ENCODE measurements around the gene MAPK1IP1L.
"Not testable (repeated sequence)": the region's sequence is repeated elsewhere in the genome, so short reads cannot be mapped to it uniquely, and the experiment has no call there.

MAPK1IP1L gene

GRCh38 chr14:55051423-55052268 is at the start of gene MAPK1IP1L:
Gene MAPK1IP1L, plus strand, starts transcription at chr14:55051647. Its CDS starts 10,037 bp downstream, at chr14:55061684.
- peak; percentile 82 for DNase-seq (ENCODE audit: low read depth)

GRCh38 chr14:55005071-55005470 is 46.4 kb upstream of the MAPK1IP1L start:
- DNase-seq (ENCODE audit: low read depth) = no peak

- no peak for DNase-seq (ENCODE audit: low read depth)
These were observed 36.4 kb upstream of the MAPK1IP1L start for GRCh38 chr14:55015006-55015405.

GRCh38 chr14:55019968-55020554 is 31.4 kb upstream of the MAPK1IP1L start:
- no peak for DNase-seq (ENCODE audit: low read depth)

- not testable (repeated sequence) for DNase-seq (ENCODE audit: low read depth)
These were observed 27.1 kb upstream of the MAPK1IP1L start for GRCh38 chr14:55024365-55024764.

GRCh38 chr14:55025948-55026347 is 25.5 kb upstream of the MAPK1IP1L start:
- DNase-seq (ENCODE audit: low read depth) = no peak

- DNase-seq (ENCODE audit: low read depth) = no peak
These were observed 25.0 kb upstream of the MAPK1IP1L start for GRCh38 chr14:55026441-55026792.

GRCh38 chr14:55026793-55027561 is 24.5 kb upstream of the MAPK1IP1L start, which contains the start of the genes SOCS4 and WDHD1:
Gene SOCS4, plus strand, starts transcription at chr14:55027236. Its CDS starts 15,806 bp downstream, at chr14:55043042.
Gene WDHD1, minus strand, starts transcription at chr14:55027099. Its CDS starts 312 bp downstream, at chr14:55026787.
- DNase-seq (ENCODE audit: low read depth) = peak; percentile 94

- no peak for DNase-seq (ENCODE audit: low read depth)
These were observed 23.4 kb upstream of the MAPK1IP1L start for GRCh38 chr14:55028066-55028465.

GRCh38 chr14:55028476-55028875 is 23.0 kb upstream of the MAPK1IP1L start:
- no peak for DNase-seq (ENCODE audit: low read depth)

- DNase-seq (ENCODE audit: low read depth) = no peak
These were observed 20.3 kb upstream of the MAPK1IP1L start for GRCh38 chr14:55031190-55031589.

GRCh38 chr14:55037995-55038394 is 13.5 kb upstream of the MAPK1IP1L start:
- not testable (repeated sequence) for DNase-seq (ENCODE audit: low read depth)

- DNase-seq (ENCODE audit: low read depth) = no peak
These were observed 12.7 kb upstream of the MAPK1IP1L start for GRCh38 chr14:55038708-55039107.

GRCh38 chr14:55043528-55043927 is 7.9 kb upstream of the MAPK1IP1L start:
- DNase-seq (ENCODE audit: low read depth) = no peak

- no peak for DNase-seq (ENCODE audit: low read depth)
These were observed 6.4 kb upstream of the MAPK1IP1L start for GRCh38 chr14:55045087-55045486.

- no peak for DNase-seq (ENCODE audit: low read depth)
These were observed 4.0 kb upstream of the MAPK1IP1L start for GRCh38 chr14:55047301-55048053.

GRCh38 chr14:55048900-55049436 is 2.5 kb upstream of the MAPK1IP1L start:
- no peak for DNase-seq (ENCODE audit: low read depth)

- DNase-seq (ENCODE audit: low read depth) = no peak
These were observed 353 bp upstream of the MAPK1IP1L start for GRCh38 chr14:55051165-55051422.

- DNase-seq (ENCODE audit: low read depth) = no peak
These were observed 953 bp downstream of the MAPK1IP1L start for GRCh38 chr14:55052269-55052930.

GRCh38 chr14:55053018-55053417 is 1.6 kb downstream of the MAPK1IP1L start:
- no peak for DNase-seq (ENCODE audit: low read depth)

GRCh38 chr14:55053500-55053899 is 2.1 kb downstream of the MAPK1IP1L start:
- DNase-seq (ENCODE audit: low read depth) = no peak

All from stimulated activated CD4-positive, alpha-beta T cell treated with anti-CD3 and anti-CD28 coated beads, Interleukin-2, amount 100 ng/mL, for 4 hours (primary cell).